GM12801 (cell line): ENCODE results near the gene AP3S1.

Experiments
- CTCF ChIP-seq: IDR thresholded peaks from one replicate; pipeline ENCODE4 v1.5.1; 2011; ENCODE audit warnings: control low read depth; ENCODE audit not compliant: insufficient read length; ENCODE audit errors: extremely low read depth

AP3S1 gene

GRCh38 chr5:115884704-115885103 is 43.0 kb downstream of the AP3S1 start:
- no peak for TF ChIP-seq CTCF

GRCh38 chr5:115888027-115888426 is 46.3 kb downstream of the AP3S1 start:
- TF ChIP-seq CTCF = no peak

GRCh38 chr5:115892021-115892420 is 50.3 kb downstream of the AP3S1 start:
- TF ChIP-seq CTCF = no peak

- no peak for TF ChIP-seq CTCF
These were observed 52.6 kb downstream of the AP3S1 start for GRCh38 chr5:115894342-115894741.

- no peak for TF ChIP-seq CTCF
These were observed 54.1 kb downstream of the AP3S1 start for GRCh38 chr5:115895821-115896220.

GRCh38 chr5:115898656-115899055 is 56.9 kb downstream of the AP3S1 start:
- TF ChIP-seq CTCF = no peak

- no peak for TF ChIP-seq CTCF
These were observed 65.4 kb downstream of the AP3S1 start for GRCh38 chr5:115907177-115907576.
